PC-3 (cell line): ENCODE results near the gene NFIC. TPM values are rescaled to one million over a fixed set of nuclear protein-coding genes. Genes with fewer than 3 reads are reported as not detected.
A peak's percentile ranks its signal among the peaks of the same experiment; 100 is the strongest.

Experiments
- ATAC-seq: fragments of 200-7000 bp; cut with Tn5 transposase; 2 replicates; pipeline ENCODE4 v1.9.1; 2020; ENCODE audit warnings: mild to moderate bottlenecking, moderate library complexity
- BruUV-seq: library from RNA; stranded (reverse); fragments of 400-500 nt; replicated peaks from 2 replicates; lab custom pipeline; 2021; lab: Mats Ljungman, UMichigan
- CTCF ChIA-PET: fragments of 300-600 bp; sonication (Branson Sonifier 250); formaldehyde crosslinking; loops from one replicate; lab custom pipeline; 2022; ENCODE audit warnings: antibody characterized with exemption; lab: Charles Lee
- POLR2A ChIA-PET: fragments of 300-600 bp; sonication (Branson Sonifier 250); formaldehyde crosslinking; loops from one replicate; lab custom pipeline; 2022; ENCODE audit warnings: antibody characterized with exemption; ENCODE audit not compliant: unreplicated experiment; lab: Charles Lee
- DNase-seq: peaks from one replicate; pipeline ENCODE4 v3.0.0-alpha.2; 2015
- H2AFZ ChIP-seq: fragments of 300-600 bp; sonication (generic); 2 replicates; pipeline ENCODE4 v1.6.0; 2016; ENCODE audit warnings: antibody characterized with exemption, low read length
- H3F3A ChIP-seq: fragments of 300-600 bp; sonication (generic); one replicate; pipeline ENCODE4 v1.6.0; 2017; ENCODE audit warnings: antibody characterized with exemption, low read length, control low read depth, mild to moderate bottlenecking; ENCODE audit not compliant: unreplicated experiment
- H3K27ac ChIP-seq: fragments of 300-600 bp; sonication (generic); 2 replicates; pipeline ENCODE4 v1.5.1; 2016; ENCODE audit warnings: mild to moderate bottlenecking, low read length
- H3K27me3 ChIP-seq: fragments of 300-600 bp; sonication (generic); 2 replicates; pipeline ENCODE4 v1.6.1; 2016; ENCODE audit warnings: low read length, mixed read lengths
- H3K36me3 ChIP-seq: fragments of 300-600 bp; sonication (generic); 2 replicates; pipeline ENCODE4 v1.6.1; 2016; ENCODE audit warnings: low read depth, mixed run types, low read length, mixed read lengths
- H3K4me1 ChIP-seq: fragments of 300-600 bp; sonication (generic); 2 replicates; pipeline ENCODE4 v1.5.1; 2016; ENCODE audit warnings: low read length; ENCODE audit not compliant: insufficient read depth
- H3K4me2 ChIP-seq: fragments of 300-600 bp; sonication (generic); 2 replicates; pipeline ENCODE4 v1.6.0; 2016; ENCODE audit warnings: low read length
- H3K4me3 ChIP-seq: fragments of 300-600 bp; sonication (generic); 2 replicates; pipeline ENCODE4 v1.5.1; 2016; ENCODE audit warnings: mild to moderate bottlenecking, low read length, mixed read lengths
- H3K79me2 ChIP-seq: fragments of 300-600 bp; sonication (generic); 2 replicates; pipeline ENCODE4 v1.6.1; 2017; ENCODE audit warnings: low read length, mixed read lengths
- H3K9ac ChIP-seq: fragments of 300-600 bp; sonication (generic); 2 replicates; pipeline ENCODE4 v1.6.0; 2016; ENCODE audit warnings: mild to moderate bottlenecking, low read length
- H3K9me2 ChIP-seq: fragments of 300-600 bp; sonication (generic); replicated peaks from 2 replicates; pipeline ENCODE4 v1.6.1; 2016; ENCODE audit warnings: mixed run types, low read length, mixed read lengths
- H3K9me3 ChIP-seq: fragments of 300-600 bp; sonication (generic); 2 replicates; pipeline ENCODE4 v1.6.1; 2016; ENCODE audit warnings: low read length, mixed read lengths
- H4K20me1 ChIP-seq: fragments of 300-600 bp; sonication (generic); 2 replicates; pipeline ENCODE4 v1.6.1; 2016; ENCODE audit warnings: low read length, mixed read lengths
- EZH2 ChIP-seq: fragments of 300-600 bp; sonication (generic); IDR thresholded peaks from one replicate; pipeline ENCODE4 v1.6.1; 2017; ENCODE audit warnings: antibody characterized with exemption, mild to moderate bottlenecking, low read length; ENCODE audit not compliant: unreplicated experiment
- EZH2phosphoT487 ChIP-seq: fragments of 300-600 bp; sonication (generic); IDR thresholded peaks from 2 replicates; pipeline ENCODE4 v1.6.1; 2018; ENCODE audit warnings: mild to moderate bottlenecking, antibody characterized with exemption, low read length, borderline replicate concordance
- intact Hi-C: fragments of 100-400 bp; cut with micrococcal nuclease; formaldehyde crosslinking; loops from 2 replicates; pipeline ENCODE4 v1.9.0; 2023
- total RNA-seq: library from RNA; depleted of rRNA; stranded (reverse); fragments of >200 nt; gene quantifications from 2 replicates; pipeline ENCODE4 v1.2.3, GENCODE V29; 2014
- TF ChIP-seq, protein P1 (sequence below): fragments of 300-600 bp; sonication (generic); conservative IDR thresholded peaks from 2 replicates; pipeline ENCODE4 v1.5.1; 2017; ENCODE audit warnings: antibody characterized with exemption, low read depth, mild to moderate bottlenecking, low read length

The NFIC gene
- total RNA-seq, 1 experiment from 2014 or later = 31.7 TPM

- BruUV-seq = no TSS peak
- ATAC-seq (peak; percentile 59), DNase-seq (peak; percentile 59)
- Histone ChIP-seq H3K27me3 (no peaks in the 10 kb centered on the region), H3K36me3 (no peaks in the 10 kb centered on the region), H3K4me1 (peaks cover 22% of the 10 kb centered on the region), H3K79me2 (peaks cover 88% of the 10 kb centered on the region), H4K20me1 (peaks cover 5% of the 10 kb centered on the region; the same call in 1 of the 2 replicates), H3K9ac (peak overlapping the region; percentile 95), H3K9me2 (no peaks in the 10 kb centered on the region), H3K4me3 (peak overlapping the region; percentile 90), H3K9me3 (no peaks in the 10 kb centered on the region), H2AFZ (peak overlapping the region; percentile 66), H3K27ac (peak overlapping the region; percentile 45), H3F3A (no peaks in the 10 kb centered on the region), H3K4me2 (peak overlapping the region; percentile 86)
- CTCF ChIA-PET = no interaction called here
- intact Hi-C loops = no loop called here
- TF ChIP-seq EZH2phosphoT487 (no peak), EZH2 (no peak)
- TF ChIP-seq, protein P1, sequence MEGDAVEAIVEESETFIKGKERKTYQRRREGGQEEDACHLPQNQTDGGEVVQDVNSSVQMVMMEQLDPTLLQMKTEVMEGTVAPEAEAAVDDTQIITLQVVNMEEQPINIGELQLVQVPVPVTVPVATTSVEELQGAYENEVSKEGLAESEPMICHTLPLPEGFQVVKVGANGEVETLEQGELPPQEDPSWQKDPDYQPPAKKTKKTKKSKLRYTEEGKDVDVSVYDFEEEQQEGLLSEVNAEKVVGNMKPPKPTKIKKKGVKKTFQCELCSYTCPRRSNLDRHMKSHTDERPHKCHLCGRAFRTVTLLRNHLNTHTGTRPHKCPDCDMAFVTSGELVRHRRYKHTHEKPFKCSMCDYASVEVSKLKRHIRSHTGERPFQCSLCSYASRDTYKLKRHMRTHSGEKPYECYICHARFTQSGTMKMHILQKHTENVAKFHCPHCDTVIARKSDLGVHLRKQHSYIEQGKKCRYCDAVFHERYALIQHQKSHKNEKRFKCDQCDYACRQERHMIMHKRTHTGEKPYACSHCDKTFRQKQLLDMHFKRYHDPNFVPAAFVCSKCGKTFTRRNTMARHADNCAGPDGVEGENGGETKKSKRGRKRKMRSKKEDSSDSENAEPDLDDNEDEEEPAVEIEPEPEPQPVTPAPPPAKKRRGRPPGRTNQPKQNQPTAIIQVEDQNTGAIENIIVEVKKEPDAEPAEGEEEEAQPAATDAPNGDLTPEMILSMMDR = no peak
- POLR2A ChIA-PET = no interaction called here
These were observed 3.2 kb downstream of the NFIC start for GRCh38 chr19:3369337-3370213.

DNA sequence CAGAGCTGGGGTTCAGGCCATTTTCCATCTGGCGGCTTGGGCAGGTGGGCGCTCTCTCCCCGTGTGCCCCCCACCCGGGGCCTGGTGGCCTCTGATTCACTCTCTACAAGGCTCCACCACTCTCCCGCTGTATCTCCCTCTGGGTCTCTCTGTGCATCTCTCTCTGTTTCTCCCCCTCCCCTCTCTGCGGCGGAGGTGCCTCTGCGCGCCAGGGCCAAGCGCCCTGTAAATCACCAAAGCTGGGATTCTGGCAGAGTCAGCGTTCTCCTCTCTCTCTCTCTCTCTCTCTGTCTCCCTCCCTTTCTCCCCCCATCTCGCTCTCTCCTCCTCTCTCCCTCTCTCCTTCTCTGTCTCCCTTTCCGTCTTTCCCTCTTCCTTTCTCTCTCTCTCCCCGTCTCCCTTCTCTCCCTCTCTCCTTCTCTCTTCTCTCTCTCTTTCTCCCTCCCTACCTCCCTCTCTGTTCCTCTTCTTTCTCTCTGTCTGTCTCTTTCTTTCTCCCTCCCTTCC lies 3.9 kb downstream of the NFIC start:
- TF ChIP-seq, protein P1 = no peak
- no peak for TF ChIP-seq EZH2phosphoT487
- no peak for TF ChIP-seq EZH2
- no peaks in the 10 kb centered on the region for H3K9me3 ChIP-seq
- H3K27ac ChIP-seq = no peak overlapping the region
- no peaks in the 10 kb centered on the region for H3K9me2 ChIP-seq
- ChIA-PET CTCF (no interaction called here), POLR2A (no interaction called here)
- H3K27me3 ChIP-seq = no peaks in the 10 kb centered on the region
- H3K79me2 ChIP-seq = peaks cover 88% of the 10 kb centered on the region
- peaks cover 8% of the 10 kb centered on the region for H4K20me1 ChIP-seq
- no peak for ATAC-seq
- no TSS peak for BruUV-seq
- no peaks in the 10 kb centered on the region for H3K36me3 ChIP-seq
- peak overlapping the region; percentile 90 for H3K4me3 ChIP-seq
- H2AFZ ChIP-seq = no peak overlapping the region
- H3K4me2 ChIP-seq = peak overlapping the region; percentile 86
- no peaks in the 10 kb centered on the region for H3F3A ChIP-seq
- intact Hi-C loops = no loop called here
- no peak for DNase-seq
- H3K4me1 ChIP-seq = peaks cover 18% of the 10 kb centered on the region
- peak overlapping the region; percentile 95; the same call in 1 of the 2 replicates for H3K9ac ChIP-seq
